ENCODE results near the gene RBM34. TPM values are rescaled to one million over a fixed set of nuclear protein-coding genes. Genes with fewer than 3 reads are reported as not detected.

Gene RBM34
- total and polyA plus RNA-seq, 10 of the 15 experiments (the other 5 are each of a cell fraction or from before 2014, with no cell fraction given) = 46.4 to 132 (median 109) TPM

- TF ChIP-seq E2F4 (IDR thresholded peaks at IDR 0.05; ENCODE audit: low read depth, low read length) = no peak
- peak; percentile 74 for TF ChIP-seq RUNX3 (IDR thresholded peaks at IDR 0.05; ENCODE audit: low read length)
- peak; percentile 61; the same call in 1 of the 2 replicates for TF ChIP-seq NR2F1 (conservative IDR thresholded peaks at IDR 0.05)
- no peak; the same call in 1 of the 2 replicates for TF ChIP-seq LARP7 (IDR thresholded peaks at IDR 0.05)
- peak; percentile 50; the same call in 1 of the 2 replicates for TF ChIP-seq ZBTB11 (CRISPR knock-in tag; IDR thresholded peaks at IDR 0.05)
- peak; percentile 2 for TF ChIP-seq BCL3 (IDR thresholded peaks at IDR 0.05; ENCODE audit: borderline replicate concordance, insufficient read depth, low read depth, low read length, poor library complexity, severe bottlenecking)
- TF ChIP-seq TCF7 (IDR thresholded peaks at IDR 0.05; ENCODE audit: borderline replicate concordance) = no peak
- peak; percentile 87 for TF ChIP-seq MYC (IDR thresholded peaks at IDR 0.05; ENCODE audit: insufficient read depth, insufficient read length, insufficient replicate concordance, low read length, severe bottlenecking)
- peak; percentile 99 for TF ChIP-seq BHLHE40 (IDR thresholded peaks at IDR 0.05; ENCODE audit: borderline replicate concordance in 1 of 2, low read depth in 2 of 2, low read length in 1 of 2)
- TF ChIP-seq RB1 (IDR thresholded peaks at IDR 0.05; ENCODE audit: borderline replicate concordance) = 0 out of 2 replicates have a peak, but pooled peaks have one; percentile 51
- TF ChIP-seq TCF3 (IDR thresholded peaks at IDR 0.05; ENCODE audit: borderline replicate concordance, insufficient read depth, low read depth, low read length) = peak; percentile 58; the same call in 1 of the 2 replicates
- TF ChIP-seq GABPA (IDR thresholded peaks at IDR 0.05; ENCODE audit: low read depth) = peak; percentile 84
- no peak for TF ChIP-seq SREBF2 (IDR thresholded peaks at IDR 0.05; ENCODE audit: low read length)
- no peak for TF ChIP-seq CBX5 (IDR thresholded peaks at IDR 0.05; ENCODE audit: low read depth)
- no peak for TF ChIP-seq ESRRA (IDR thresholded peaks at IDR 0.05; ENCODE audit: low read length)
- TF ChIP-seq E4F1 (IDR thresholded peaks at IDR 0.05; ENCODE audit: borderline replicate concordance, partially characterized antibody) = peak; percentile 58
- peak; percentile 92 for TF ChIP-seq PML (IDR thresholded peaks at IDR 0.05; ENCODE audit: low read length)
- peak; percentile 39; the same call in 1 of the 2 replicates for TF ChIP-seq SPI1 (IDR thresholded peaks at IDR 0.05; ENCODE audit: borderline replicate concordance, insufficient read depth, low read depth, low read length)
- peak; percentile 89 for TF ChIP-seq MXI1 (IDR thresholded peaks at IDR 0.05; ENCODE audit: low read depth, low read length)
- peak in 1 of 2 experiments; percentile 82; a peak in 2 of 3 replicates for TF ChIP-seq EGR1 (IDR thresholded peaks at IDR 0.05; ENCODE audit: borderline replicate concordance in 1 of 2, low read depth in 2 of 2, low read length in 2 of 2)
These were observed 32.4 kb downstream of the RBM34 start, which contains the start of gene TOMM20 (continued) for GRCh38 chr1:235128456-235129328.

Data from GM12878 (cell line).